HepG2 (cell line): ENCODE measurements around the gene PALM. TPM values are rescaled to one million over a fixed set of nuclear protein-coding genes. Genes with fewer than 3 reads are reported as not detected.

Experiments used
- BHLHE40 ChIP-seq: IDR thresholded peaks from 2 replicates; pipeline ENCODE4 v1.6.1; 2011; ENCODE audit warnings: low read length, improper control_type of control experiment
- GRHL1 ChIP-seq: sonication (generic); formaldehyde crosslinking; conservative IDR thresholded peaks from 2 replicates; pipeline ENCODE4 v1.8.0; 2022; ENCODE audit warnings: missing genetic modification reagents
- HMGA1 ChIP-seq: sonication (generic); formaldehyde crosslinking; conservative IDR thresholded peaks from 2 replicates; pipeline ENCODE4 v1.4.0; 2020; ENCODE audit warnings: missing genetic modification reagents
- KDM1A ChIP-seq: IDR thresholded peaks from 2 replicates; pipeline ENCODE4 v1.6.1; 2016; ENCODE audit warnings: missing compliant biosample characterization
- PCBP2 ChIP-seq: fragments of 200-400 bp; formaldehyde crosslinking; optimal IDR thresholded peaks from 2 replicates; pipeline ENCODE3; 2018; ENCODE audit warnings: low read length, low read depth; ENCODE audit not compliant: poor library complexity, severe bottlenecking
- SNAPC2 ChIP-seq: sonication (generic); formaldehyde crosslinking; IDR thresholded peaks from 2 replicates; pipeline ENCODE4 v1.8.1; 2022; ENCODE audit warnings: mild to moderate bottlenecking, missing genetic modification reagents
- TSC22D2 ChIP-seq: sonication (generic); formaldehyde crosslinking; IDR thresholded peaks from 2 replicates; pipeline ENCODE4 v1.5.1; 2020; ENCODE audit warnings: missing genetic modification reagents, mild to moderate bottlenecking, borderline replicate concordance
- ZFY ChIP-seq: sonication (generic); formaldehyde crosslinking; IDR thresholded peaks from 2 replicates; pipeline ENCODE4 v1.4.0; 2020; ENCODE audit warnings: missing genetic modification reagents
- ZMYM3 ChIP-seq: sonication (generic); formaldehyde crosslinking; IDR thresholded peaks from 2 replicates; pipeline ENCODE4 v1.5.1; 2020; ENCODE audit warnings: mild to moderate bottlenecking, missing genetic modification reagents
- polyA plus RNA-seq, 8 experiments: library from polyadenylated mRNA; depleted of rRNA in 3 of 8; stranded (reverse) in 7 of 8; unstranded in 1 of 8; fragments of >200 nt; fragmentation: Illumina TruSeq in 4 of 8; extraction: Trizol in 4 of 8; gene quantifications; 2 replicates each; pipeline versions ENCODE4 v1.2.1 to v1.2.3, GENCODE V29; 2011 to 2016; ENCODE audit warnings: low read depth in 4 of 8, missing spikeins in 1 of 8, mixed read lengths in 1 of 8; ENCODE audit not compliant: insufficient read depth in 1 of 8
- total RNA-seq, 5 experiments: library from RNA; depleted of rRNA; stranded (reverse); fragments of >200 nt; fragmentation: Illumina TruSeq; extraction: Trizol; gene quantifications; 2 replicates each; pipeline ENCODE4 v1.2.3, GENCODE V29; 2016; ENCODE audit warnings: low read depth in 1 of 5
- TF ChIP-seq, protein P1 (sequence below): sonication (generic); formaldehyde crosslinking; IDR thresholded peaks from 2 replicates; pipeline ENCODE4 v1.4.0; 2020; ENCODE audit warnings: low read depth, mild to moderate bottlenecking, missing genetic modification reagents
- TF ChIP-seq, protein P2 (sequence below): sonication (generic); formaldehyde crosslinking; IDR thresholded peaks from 2 replicates; pipeline ENCODE4 v1.8.1; 2022; ENCODE audit warnings: mild to moderate bottlenecking, missing genetic modification reagents
- TF ChIP-seq, protein P3 (sequence below): sonication (generic); formaldehyde crosslinking; IDR thresholded peaks from 2 replicates; pipeline ENCODE4 v1.4.0; 2020; ENCODE audit warnings: missing genetic modification reagents

The PALM gene
- total and polyA plus RNA-seq, 2 of the 13 experiments (the other 11 are each of a cell fraction or from before 2014, with no cell fraction given), result 4.0 to 9.7 TPM

DNA sequence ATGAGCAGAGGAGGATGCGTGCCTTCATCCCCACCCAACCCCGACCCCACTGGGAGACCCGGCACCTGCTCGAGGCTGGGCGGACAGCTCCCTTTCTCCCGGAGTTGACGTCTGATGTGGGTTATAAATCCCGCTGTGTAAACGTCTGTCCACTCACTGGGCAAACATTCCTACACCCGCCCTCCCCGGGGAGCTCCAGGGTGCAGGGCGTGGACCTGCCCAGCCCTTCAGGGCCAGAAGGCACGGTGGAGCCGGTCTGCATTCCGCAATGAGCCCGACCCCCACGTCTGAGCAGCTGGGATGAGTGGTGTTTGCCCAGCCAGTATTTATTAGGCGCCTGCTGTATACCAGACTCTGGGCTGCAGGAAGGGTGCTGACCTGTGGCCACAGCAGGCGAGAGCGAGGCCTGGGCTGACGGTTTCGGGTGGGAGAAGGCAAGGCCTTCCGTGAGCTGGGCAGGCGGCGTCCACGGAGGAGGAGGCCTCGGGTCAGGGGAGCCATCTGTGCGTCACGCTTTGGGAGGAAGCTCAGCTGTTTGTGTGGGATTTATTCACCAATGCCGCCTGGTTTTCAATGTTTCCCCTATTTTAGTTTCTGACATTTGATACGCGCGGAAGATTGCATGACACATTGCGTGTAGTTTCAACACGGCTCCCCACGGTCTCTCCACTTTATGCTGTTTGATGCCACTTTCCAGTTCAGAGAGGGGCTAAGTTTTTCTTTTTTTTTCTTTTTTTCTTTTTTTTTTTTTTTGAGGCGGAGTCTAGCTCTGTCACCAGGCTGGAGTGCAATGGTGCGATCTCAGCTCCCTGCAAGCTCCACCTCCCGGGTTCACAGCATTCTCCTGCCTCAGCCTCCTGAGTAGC is 44.1 kb downstream of the PALM start (continued):
- TF ChIP-seq, protein P1, sequence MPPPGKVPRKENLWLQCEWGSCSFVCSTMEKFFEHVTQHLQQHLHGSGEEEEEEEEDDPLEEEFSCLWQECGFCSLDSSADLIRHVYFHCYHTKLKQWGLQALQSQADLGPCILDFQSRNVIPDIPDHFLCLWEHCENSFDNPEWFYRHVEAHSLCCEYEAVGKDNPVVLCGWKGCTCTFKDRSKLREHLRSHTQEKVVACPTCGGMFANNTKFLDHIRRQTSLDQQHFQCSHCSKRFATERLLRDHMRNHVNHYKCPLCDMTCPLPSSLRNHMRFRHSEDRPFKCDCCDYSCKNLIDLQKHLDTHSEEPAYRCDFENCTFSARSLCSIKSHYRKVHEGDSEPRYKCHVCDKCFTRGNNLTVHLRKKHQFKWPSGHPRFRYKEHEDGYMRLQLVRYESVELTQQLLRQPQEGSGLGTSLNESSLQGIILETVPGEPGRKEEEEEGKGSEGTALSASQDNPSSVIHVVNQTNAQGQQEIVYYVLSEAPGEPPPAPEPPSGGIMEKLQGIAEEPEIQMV (CRISPR knock-in tag), result no peak
- TF ChIP-seq SNAPC2 (CRISPR knock-in tag) (0 out of 2 replicates have a peak, but pooled peaks have one; percentile 46), ZMYM3 (0 out of 2 replicates have a peak, but pooled peaks have one; percentile 64), GRHL1 (CRISPR knock-in tag) (no peak), HMGA1 (CRISPR knock-in tag) (no peak), ZFY (CRISPR knock-in tag) (0 out of 2 replicates have a peak, but pooled peaks have one; percentile 25), PCBP2 (no peak), BHLHE40 (peak; percentile 41; the same call in 1 of the 2 replicates), KDM1A (CRISPR knock-in tag) (peak; percentile 69), TSC22D2 (CRISPR knock-in tag) (no peak)
- TF ChIP-seq, protein P2, sequence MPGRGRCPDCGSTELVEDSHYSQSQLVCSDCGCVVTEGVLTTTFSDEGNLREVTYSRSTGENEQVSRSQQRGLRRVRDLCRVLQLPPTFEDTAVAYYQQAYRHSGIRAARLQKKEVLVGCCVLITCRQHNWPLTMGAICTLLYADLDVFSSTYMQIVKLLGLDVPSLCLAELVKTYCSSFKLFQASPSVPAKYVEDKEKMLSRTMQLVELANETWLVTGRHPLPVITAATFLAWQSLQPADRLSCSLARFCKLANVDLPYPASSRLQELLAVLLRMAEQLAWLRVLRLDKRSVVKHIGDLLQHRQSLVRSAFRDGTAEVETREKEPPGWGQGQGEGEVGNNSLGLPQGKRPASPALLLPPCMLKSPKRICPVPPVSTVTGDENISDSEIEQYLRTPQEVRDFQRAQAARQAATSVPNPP (CRISPR knock-in tag), result no peak
- TF ChIP-seq, protein P3, sequence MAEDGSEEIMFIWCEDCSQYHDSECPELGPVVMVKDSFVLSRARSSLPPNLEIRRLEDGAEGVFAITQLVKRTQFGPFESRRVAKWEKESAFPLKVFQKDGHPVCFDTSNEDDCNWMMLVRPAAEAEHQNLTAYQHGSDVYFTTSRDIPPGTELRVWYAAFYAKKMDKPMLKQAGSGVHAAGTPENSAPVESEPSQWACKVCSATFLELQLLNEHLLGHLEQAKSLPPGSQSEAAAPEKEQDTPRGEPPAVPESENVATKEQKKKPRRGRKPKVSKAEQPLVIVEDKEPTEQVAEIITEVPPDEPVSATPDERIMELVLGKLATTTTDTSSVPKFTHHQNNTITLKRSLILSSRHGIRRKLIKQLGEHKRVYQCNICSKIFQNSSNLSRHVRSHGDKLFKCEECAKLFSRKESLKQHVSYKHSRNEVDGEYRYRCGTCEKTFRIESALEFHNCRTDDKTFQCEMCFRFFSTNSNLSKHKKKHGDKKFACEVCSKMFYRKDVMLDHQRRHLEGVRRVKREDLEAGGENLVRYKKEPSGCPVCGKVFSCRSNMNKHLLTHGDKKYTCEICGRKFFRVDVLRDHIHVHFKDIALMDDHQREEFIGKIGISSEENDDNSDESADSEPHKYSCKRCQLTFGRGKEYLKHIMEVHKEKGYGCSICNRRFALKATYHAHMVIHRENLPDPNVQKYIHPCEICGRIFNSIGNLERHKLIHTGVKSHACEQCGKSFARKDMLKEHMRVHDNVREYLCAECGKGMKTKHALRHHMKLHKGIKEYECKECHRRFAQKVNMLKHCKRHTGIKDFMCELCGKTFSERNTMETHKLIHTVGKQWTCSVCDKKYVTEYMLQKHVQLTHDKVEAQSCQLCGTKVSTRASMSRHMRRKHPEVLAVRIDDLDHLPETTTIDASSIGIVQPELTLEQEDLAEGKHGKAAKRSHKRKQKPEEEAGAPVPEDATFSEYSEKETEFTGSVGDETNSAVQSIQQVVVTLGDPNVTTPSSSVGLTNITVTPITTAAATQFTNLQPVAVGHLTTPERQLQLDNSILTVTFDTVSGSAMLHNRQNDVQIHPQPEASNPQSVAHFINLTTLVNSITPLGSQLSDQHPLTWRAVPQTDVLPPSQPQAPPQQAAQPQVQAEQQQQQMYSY, result no peak
